ENCODE data around the gene CAND2. TPM values are rescaled to one million over a fixed set of nuclear protein-coding genes. Genes with fewer than 3 reads are reported as not detected.

CAND2 gene
- polyA plus RNA-seq, 3 donors from 2014 or later = 0.32 to 1.3 TPM; not detected in 1

- H3K36me3 Mint-ChIP-seq = no peaks in the 10 kb centered on the region
- no peaks in the 10 kb centered on the region for H3K4me1 Mint-ChIP-seq
- H3K9me3 Mint-ChIP-seq = no peaks in the 10 kb centered on the region
- no peak overlapping the region for H3K27ac Mint-ChIP-seq
- H3K4me3 Mint-ChIP-seq = no peak overlapping the region
- DNase-seq = no peak
- peaks cover 1 to 3% (median 2%) of the 10 kb centered on the region in 3 donors for H3K27me3 Mint-ChIP-seq (ENCODE audit: low read depth in 3 of 3)
Observed at GRCh38 chr3:12803371-12803770, 6.9 kb downstream of the CAND2 start.

- no peak overlapping the region for H3K27ac Mint-ChIP-seq
- H3K27me3 Mint-ChIP-seq (ENCODE audit: low read depth in 3 of 3) = peaks cover 3 to 7% (median 4%) of the 10 kb centered on the region in 3 donors
- no peaks in the 10 kb centered on the region for H3K36me3 Mint-ChIP-seq
- H3K9me3 Mint-ChIP-seq = no peaks in the 10 kb centered on the region
- DNase-seq = no peak
- H3K4me1 Mint-ChIP-seq = peaks cover 5 to 9% of the 10 kb centered on the region in 2 donors
- no peak overlapping the region for H3K4me3 Mint-ChIP-seq
Observed at GRCh38 chr3:12807066-12807465, 10.6 kb downstream of the CAND2 start.

- H3K4me1 Mint-ChIP-seq = peaks cover 5 to 9% of the 10 kb centered on the region in 2 donors
- no peaks in the 10 kb centered on the region for H3K36me3 Mint-ChIP-seq
- DNase-seq = no peak
- no peak overlapping the region for H3K4me3 Mint-ChIP-seq
- no peak overlapping the region for H3K27ac Mint-ChIP-seq
- peaks cover 3 to 7% (median 4%) of the 10 kb centered on the region in 3 donors for H3K27me3 Mint-ChIP-seq (ENCODE audit: low read depth in 3 of 3)
- H3K9me3 Mint-ChIP-seq = no peaks in the 10 kb centered on the region
Observed at GRCh38 chr3:12807601-12808359, 11.3 kb downstream of the CAND2 start.

- DNase-seq = no peak
- H3K9me3 Mint-ChIP-seq = no peaks in the 10 kb centered on the region
- peaks cover 5 to 9% of the 10 kb centered on the region in 2 donors for H3K4me1 Mint-ChIP-seq
- H3K36me3 Mint-ChIP-seq = no peaks in the 10 kb centered on the region
- peak overlapping the region; percentile 11 to 78 (median 26) for H3K4me3 Mint-ChIP-seq
- peaks cover 3 to 8% (median 4%) of the 10 kb centered on the region in 3 donors for H3K27me3 Mint-ChIP-seq (ENCODE audit: low read depth in 3 of 3)
- H3K27ac Mint-ChIP-seq = no peak overlapping the region
Observed at GRCh38 chr3:12808587-12808986, 12.1 kb downstream of the CAND2 start.

GRCh38 chr3:12809001-12809400 lies 12.5 kb downstream of the CAND2 start:
- Mint-ChIP-seq H3K27ac (peak overlapping the region in 1 of 6 donors; percentile 18), H3K36me3 (no peaks in the 10 kb centered on the region), H3K4me1 (peaks cover 5 to 9% of the 10 kb centered on the region in 2 donors), H3K4me3 (peak overlapping the region; percentile 68 to 78 (median 70)), H3K9me3 (no peaks in the 10 kb centered on the region), H3K27me3 (ENCODE audit: low read depth in 3 of 3) (peaks cover 3 to 8% (median 4%) of the 10 kb centered on the region in 3 donors)
- no peak for DNase-seq

GRCh38 chr3:12809435-12809834 lies 13.0 kb downstream of the CAND2 start:
- Mint-ChIP-seq H3K9me3 (no peaks in the 10 kb centered on the region), H3K4me3 (peak overlapping the region; percentile 68 to 78 (median 70)), H3K27me3 (ENCODE audit: low read depth in 3 of 3) (peaks cover 3 to 8% (median 4%) of the 10 kb centered on the region in 3 donors), H3K36me3 (no peaks in the 10 kb centered on the region), H3K4me1 (peaks cover 5 to 9% of the 10 kb centered on the region in 2 donors), H3K27ac (peak overlapping the region in 1 of 6 donors; percentile 55)
- DNase-seq = no peak

- Mint-ChIP-seq H3K4me1 (peaks cover 5 to 9% of the 10 kb centered on the region in 2 donors), H3K36me3 (no peaks in the 10 kb centered on the region), H3K27me3 (ENCODE audit: low read depth in 3 of 3) (peaks cover 0 to 8% (median 4%) of the 10 kb centered on the region in 3 donors), H3K4me3 (peak overlapping the region; percentile 64 to 80 (median 77)), H3K9me3 (no peaks in the 10 kb centered on the region), H3K27ac (peak overlapping the region; percentile 60 to 83 (median 66))
- DNase-seq = peak; percentile 96 to 97 (median 97)
Observed at GRCh38 chr3:12810013-12810780, 13.7 kb downstream of the CAND2 start.

GRCh38 chr3:12810961-12811360 lies 14.5 kb downstream of the CAND2 start:
- Mint-ChIP-seq H3K4me3 (peak overlapping the region; percentile 64 to 80 (median 77)), H3K27me3 (ENCODE audit: low read depth in 3 of 3) (peaks cover 0 to 8% (median 4%) of the 10 kb centered on the region in 3 donors), H3K36me3 (no peaks in the 10 kb centered on the region), H3K4me1 (peaks cover 5 to 9% of the 10 kb centered on the region in 2 donors), H3K27ac (peak overlapping the region in 5 of 6 donors; percentile 60 to 71 (median 64)), H3K9me3 (no peaks in the 10 kb centered on the region)
- DNase-seq = no peak

- H3K27ac Mint-ChIP-seq = no peak overlapping the region
- DNase-seq = no peak
- H3K36me3 Mint-ChIP-seq = no peaks in the 10 kb centered on the region
- H3K4me3 Mint-ChIP-seq = no peak overlapping the region
- no peaks in the 10 kb centered on the region for H3K9me3 Mint-ChIP-seq
- H3K27me3 Mint-ChIP-seq (ENCODE audit: low read depth in 3 of 3) = peaks cover 0 to 8% (median 2%) of the 10 kb centered on the region in 3 donors
- peaks cover 5 to 9% of the 10 kb centered on the region in 2 donors for H3K4me1 Mint-ChIP-seq
Observed at GRCh38 chr3:12812812-12813211, 16.3 kb downstream of the CAND2 start.

GRCh38 chr3:12813967-12814366 lies 17.5 kb downstream of the CAND2 start:
- Mint-ChIP-seq H3K4me1 (peaks cover 5 to 8% of the 10 kb centered on the region in 2 donors), H3K27me3 (ENCODE audit: low read depth in 3 of 3) (peaks cover 0 to 2% (median 2%) of the 10 kb centered on the region in 3 donors), H3K36me3 (no peaks in the 10 kb centered on the region), H3K9me3 (no peaks in the 10 kb centered on the region), H3K27ac (no peak overlapping the region), H3K4me3 (no peak overlapping the region)
- no peak for DNase-seq

GRCh38 chr3:12815078-12815477 lies 18.6 kb downstream of the CAND2 start:
- DNase-seq = no peak
- H3K9me3 Mint-ChIP-seq = no peaks in the 10 kb centered on the region
- no peak overlapping the region for H3K4me3 Mint-ChIP-seq

GRCh38 chr3:12815719-12816118 lies 19.2 kb downstream of the CAND2 start:
- no peak for DNase-seq
- Mint-ChIP-seq H3K27ac (no peak overlapping the region), H3K4me3 (no peak overlapping the region), H3K27me3 (ENCODE audit: low read depth in 3 of 3) (peaks cover 0 to 2% (median 1%) of the 10 kb centered on the region in 3 donors), H3K9me3 (no peaks in the 10 kb centered on the region), H3K4me1 (peaks cover 0 to 1% of the 10 kb centered on the region in 2 donors), H3K36me3 (no peaks in the 10 kb centered on the region)

More at GRCh38 chr3:12815078-12815477, 18.6 kb downstream of the CAND2 start:
- Mint-ChIP-seq H3K4me1 (peaks cover 0 to 5% of the 10 kb centered on the region in 2 donors), H3K27me3 (ENCODE audit: low read depth in 3 of 3) (peaks cover 0 to 2% (median 1%) of the 10 kb centered on the region in 3 donors), H3K27ac (no peak overlapping the region), H3K36me3 (no peaks in the 10 kb centered on the region)

- Mint-ChIP-seq H3K27ac (no peak overlapping the region), H3K9me3 (no peaks in the 10 kb centered on the region), H3K4me1 (no peaks in the 10 kb centered on the region), H3K4me3 (no peak overlapping the region), H3K36me3 (no peaks in the 10 kb centered on the region), H3K27me3 (ENCODE audit: low read depth in 3 of 3) (peaks cover 0 to 2% (median 1%) of the 10 kb centered on the region in 3 donors)
- no peak for DNase-seq
Observed at GRCh38 chr3:12816521-12817342, 20.3 kb downstream of the CAND2 start.

All from immature natural killer cell (primary cell).